Ascending aorta (tissue), 2 donors: ENCODE measurements around the gene OCRL. TPM values are rescaled to one million over a fixed set of nuclear protein-coding genes. Genes with fewer than 3 reads are reported as not detected.

Experiments used
- DNase-seq, 2 donors: peaks; one replicate each; pipeline ENCODE4 v3.0.0-alpha.2; 2019; ENCODE audit warnings: low spot score in 2 of 2
- H3K27ac ChIP-seq, 2 donors: fragments of 200-600 bp; sonication (generic); one replicate each; pipeline ENCODE4 v1.5.1; 2016 to 2017; ENCODE audit warnings: mild to moderate bottlenecking in 1 of 2
- H3K27me3 ChIP-seq: fragments of 200-600 bp; sonication (generic); one replicate; pipeline ENCODE4 v1.5.1; 2017
- H3K36me3 ChIP-seq, 2 donors: fragments of 200-600 bp; sonication (generic); one replicate each; pipeline ENCODE4 v1.5.1; 2016
- H3K4me1 ChIP-seq, 2 donors: fragments of 200-600 bp; sonication (generic); one replicate each; pipeline ENCODE4 v1.5.1; 2016 to 2017; ENCODE audit warnings: mild to moderate bottlenecking in 1 of 2
- H3K4me3 ChIP-seq, 2 donors: fragments of 200-600 bp; sonication (generic); one replicate each; pipeline ENCODE4 v1.5.1; 2016 to 2017; ENCODE audit warnings: mild to moderate bottlenecking in 1 of 2
- H3K9me3 ChIP-seq, 2 donors: fragments of 200-600 bp; sonication (generic); one replicate each; pipeline ENCODE4 v1.5.1; 2016
- CTCF ChIP-seq, 3 experiments: fragments of 200-600 bp in 2 of 3; fragments of 450-650 bp in 1 of 3; sonication (generic) in 2 of 3; IDR thresholded peaks; one replicate each; pipeline ENCODE4 v1.5.1; 2016 to 2019; ENCODE audit warnings: antibody characterized with exemption in 3 of 3, mild to moderate bottlenecking in 1 of 3, moderate library complexity in 1 of 3
- intact Hi-C: fragments of 100-400 bp; cut with DNase I; formaldehyde crosslinking; loops from one replicate; pipeline ENCODE4 v1.15.1; 2023
- total RNA-seq: library from RNA; depleted of rRNA; stranded (reverse); fragments of >200 nt; gene quantifications from one replicate; pipeline ENCODE4 v1.1.0, GENCODE V29; 2016

OCRL gene
- total RNA-seq, 1 donor from 2014 or later: 22.4 TPM

GRCh38 chrX:129634541-129634940 lies 94.5 kb downstream of the OCRL start:
- no peak for TF ChIP-seq CTCF (IDR thresholded peaks at IDR 0.05)
- Histone ChIP-seq H3K27me3 (no peaks in the 10 kb centered on the region), H3K9me3 (no peaks in the 10 kb centered on the region), H3K4me1 (no peaks in the 10 kb centered on the region), H3K4me3 (no peak overlapping the region), H3K27ac (no peak overlapping the region), H3K36me3 (no peaks in the 10 kb centered on the region)
- intact Hi-C loops: no loop called here
- no peak for DNase-seq

GRCh38 chrX:129636175-129636681 lies 96.2 kb downstream of the OCRL start:
- no peak for DNase-seq
- Histone ChIP-seq H3K4me3 (no peak overlapping the region), H3K4me1 (no peaks in the 10 kb centered on the region), H3K27me3 (no peaks in the 10 kb centered on the region), H3K9me3 (no peaks in the 10 kb centered on the region), H3K27ac (no peak overlapping the region), H3K36me3 (no peaks in the 10 kb centered on the region)
- intact Hi-C loops: no loop called here
- TF ChIP-seq CTCF (IDR thresholded peaks at IDR 0.05): no peak

GRCh38 chrX:129637217-129638109 lies 97.4 kb downstream of the OCRL start:
- H3K36me3 ChIP-seq: no peaks in the 10 kb centered on the region
- intact Hi-C loops: loop anchor here (1.0 kb wide), 1 partner anchor 89 kb away; no protein-coding TSS in a partner anchor
- H3K4me3 ChIP-seq: no peak overlapping the region
- no peak overlapping the region for H3K27ac ChIP-seq
- H3K4me1 ChIP-seq: no peaks in the 10 kb centered on the region
- peak; percentile 81 to 91 (median 88) for TF ChIP-seq CTCF (IDR thresholded peaks at IDR 0.05)
- no peaks in the 10 kb centered on the region for H3K27me3 ChIP-seq
- DNase-seq: peak; percentile 24 to 85
- H3K9me3 ChIP-seq: no peaks in the 10 kb centered on the region

DNA sequence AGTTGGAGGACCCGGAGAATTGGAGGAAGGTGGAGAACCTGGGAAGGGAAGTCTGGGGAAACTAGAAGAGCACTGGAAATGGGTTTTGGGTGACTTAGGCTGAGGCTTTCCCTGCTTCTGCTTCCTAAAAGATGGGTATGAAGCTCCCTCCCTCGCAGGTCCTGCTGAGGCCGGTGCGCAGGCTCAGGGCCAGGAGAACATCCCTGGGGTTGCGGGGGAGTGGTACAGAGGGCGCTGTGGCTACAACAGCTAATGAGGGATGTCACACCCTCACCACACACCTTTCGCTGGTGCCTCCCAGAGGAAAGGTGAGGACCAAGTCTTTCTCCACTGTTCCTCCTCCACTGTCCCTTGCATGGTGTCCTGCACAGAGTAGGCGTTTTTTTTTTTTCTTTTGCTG lies 98.9 kb downstream of the OCRL start:
- TF ChIP-seq CTCF (IDR thresholded peaks at IDR 0.05): no peak
- Histone ChIP-seq H3K4me3 (no peak overlapping the region), H3K4me1 (no peaks in the 10 kb centered on the region), H3K9me3 (no peaks in the 10 kb centered on the region), H3K36me3 (no peaks in the 10 kb centered on the region), H3K27ac (no peak overlapping the region), H3K27me3 (no peaks in the 10 kb centered on the region)
- DNase-seq: no peak
- intact Hi-C loops: no loop called here

DNA sequence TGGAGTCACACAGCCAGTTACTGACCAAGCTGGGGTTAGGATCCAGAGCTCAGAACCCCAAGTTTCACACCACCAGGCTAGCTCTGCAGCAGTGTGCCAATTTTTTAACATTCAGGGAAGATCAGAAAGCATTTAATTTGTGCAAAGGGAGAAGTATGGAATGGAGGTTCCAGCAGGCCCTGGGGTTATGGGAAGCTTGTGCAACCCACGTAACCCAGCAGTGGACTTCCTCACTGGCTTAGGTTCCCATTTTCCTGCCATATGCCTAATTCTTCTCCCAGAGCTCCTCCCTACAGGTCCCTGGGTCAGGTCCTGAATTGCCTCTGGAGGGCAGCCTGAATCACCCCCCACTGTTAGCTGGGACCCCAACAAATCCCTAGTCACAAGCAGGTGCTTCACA lies 100.7 kb downstream of the OCRL start:
- Histone ChIP-seq H3K27ac (no peak overlapping the region), H3K4me1 (no peaks in the 10 kb centered on the region), H3K36me3 (no peaks in the 10 kb centered on the region), H3K9me3 (no peaks in the 10 kb centered on the region), H3K4me3 (no peak overlapping the region), H3K27me3 (no peaks in the 10 kb centered on the region)
- no peak for DNase-seq
- TF ChIP-seq CTCF (IDR thresholded peaks at IDR 0.05): no peak
- intact Hi-C loops: no loop called here
